Stomach (tissue), 9 donors: ENCODE measurements around the gene TATDN3. TPM values are rescaled to one million over a fixed set of nuclear protein-coding genes. Genes with fewer than 3 reads are reported as not detected.
"Not testable (repeated sequence)": the region's sequence is repeated elsewhere in the genome, so short reads cannot be mapped to it uniquely, and the experiment has no call there.

Source experiments
- DNase-seq, 2 donors: peaks; one replicate each; pipeline versions ENCODE4 v3.0.0 to v3.0.0-alpha.2; 2013 to 2019
- H3K27ac ChIP-seq, 5 donors: fragments of 200-600 bp in 4 of 5; sonication (generic) in 4 of 5; one replicate each; pipeline ENCODE4 v1.5.1; 2013 to 2019; ENCODE audit warnings: mild to moderate bottlenecking in 1 of 5, moderate library complexity in 1 of 5
- H3K27me3 ChIP-seq, 3 donors: fragments of 200-600 bp; sonication (generic); one replicate each; pipeline ENCODE4 v1.5.1; 2017 to 2019; ENCODE audit warnings: mixed run types in 1 of 3
- H3K36me3 ChIP-seq, 4 donors: fragments of 200-600 bp; sonication (generic); 1 replicate in 3 of 4; 2 replicates in 1 of 4; pipeline ENCODE4 v1.5.1; 2016 to 2019
- H3K4me1 ChIP-seq, 4 donors: fragments of 200-600 bp; sonication (generic); one replicate each; pipeline ENCODE4 v1.5.1; 2016 to 2019
- H3K4me3 ChIP-seq, 4 donors: fragments of 200-600 bp; sonication (generic) in 3 of 4; one replicate each; pipeline ENCODE4 v1.5.1; 2016 to 2019; ENCODE audit warnings: mild to moderate bottlenecking in 1 of 4
- H3K9me3 ChIP-seq, 4 donors: fragments of 200-600 bp; sonication (generic); one replicate each; pipeline ENCODE4 v1.5.1; 2016 to 2019
- CTCF ChIP-seq, 7 experiments: fragments of 450-650 bp in 4 of 7; fragments of 200-600 bp in 3 of 7; sonication (generic) in 3 of 7; IDR thresholded peaks; one replicate each; pipeline ENCODE4 v1.5.1; 2016 to 2019; ENCODE audit warnings: antibody characterized with exemption in 7 of 7, control low read depth in 2 of 7, mild to moderate bottlenecking in 1 of 7
- EP300 ChIP-seq: sonication (generic); formaldehyde crosslinking; IDR thresholded peaks from one replicate; pipeline ENCODE4 v1.6.1; 2017; ENCODE audit warnings: antibody characterized with exemption
- POLR2A ChIP-seq, 4 donors: fragments of 450-650 bp; IDR thresholded peaks; one replicate each; pipeline ENCODE4 v1.6.1; 2016; ENCODE audit warnings: antibody characterized with exemption in 4 of 4, control low read depth in 2 of 4, mild to moderate bottlenecking in 1 of 4, moderate library complexity in 1 of 4
- POLR2AphosphoS5 ChIP-seq, 3 donors: sonication (generic); formaldehyde crosslinking; IDR thresholded peaks; one replicate each; pipeline ENCODE4 v1.6.1; 2016; ENCODE audit warnings: antibody characterized with exemption in 3 of 3
- WGBS, 5 donors: extraction: QIAGEN DNeasy Blood & Tissue Kit in 3 of 5; methylation state at CpG; one replicate each; pipeline versions ENCODE4 v1.1.5 to v1.1.7; 2013 to 2018; 5-methylcytosine and 5-hydroxymethylcytosine counted together
- intact Hi-C: fragments of 100-400 bp; cut with DNase I; formaldehyde crosslinking; loops from one replicate; pipeline ENCODE4 v1.15.1; 2023; ENCODE audit warnings: low total_unique reads
- polyA plus RNA-seq, 3 donors: library from polyadenylated mRNA; stranded (reverse); fragments of 200-250 nt; gene quantifications; one replicate each; pipeline ENCODE4 v1.2.3, GENCODE V29; 2013
- total RNA-seq, 5 donors: library from RNA; depleted of rRNA; stranded (reverse); fragments of >200 nt; gene quantifications; one replicate each; pipeline versions ENCODE4 v1.1.0 to v1.2.3, GENCODE V29; 2014 to 2016
- donor health status: healthy with polysubstance abuse.
- donor health status: Bipolar disorder and iron deficiency.
- donor health status: healthy.

The TATDN3 gene
- total and polyA plus RNA-seq, 8 donors = 2.6 to 52.2 (median 10.2) TPM

GRCh38 chr1:212762234-212762633 lies 29.5 kb upstream of the TATDN3 start:
- peaks cover 5 to 27% (median 20%) of the 10 kb centered on the region in 4 donors for H3K36me3 ChIP-seq
- 94 to 98% (median 96%) methylated on average over 4 of the region's 4 CpGs for WGBS, 5 donors
- TF ChIP-seq POLR2A (IDR thresholded peaks at IDR 0.05) (no peak), CTCF (IDR thresholded peaks at IDR 0.05) (no peak), POLR2AphosphoS5 (IDR thresholded peaks at IDR 0.05) (no peak), EP300 (no peak)
- peaks cover 0 to 5% (median 1%) of the 10 kb centered on the region in 4 donors for H3K4me1 ChIP-seq
- no peaks in the 10 kb centered on the region for H3K27me3 ChIP-seq
- intact Hi-C loops = no loop called here
- no peak for DNase-seq
- no peak overlapping the region for H3K27ac ChIP-seq
- H3K9me3 ChIP-seq = no peaks in the 10 kb centered on the region
- no peak overlapping the region for H3K4me3 ChIP-seq

GRCh38 chr1:212762839-212763238 lies 28.9 kb upstream of the TATDN3 start:
- WGBS, 5 donors = 90 to 99% (median 96%) methylated on average over 9 of the region's 9 CpGs
- Histone ChIP-seq H3K4me1 (peaks cover 0 to 5% (median 1%) of the 10 kb centered on the region in 4 donors), H3K9me3 (no peaks in the 10 kb centered on the region), H3K27me3 (no peaks in the 10 kb centered on the region), H3K4me3 (no peak overlapping the region), H3K27ac (no peak overlapping the region), H3K36me3 (peaks cover 5 to 28% (median 18%) of the 10 kb centered on the region in 4 donors)
- TF ChIP-seq EP300 (no peak), POLR2A (IDR thresholded peaks at IDR 0.05) (no peak), POLR2AphosphoS5 (IDR thresholded peaks at IDR 0.05) (no peak), CTCF (IDR thresholded peaks at IDR 0.05) (no peak)
- DNase-seq = no peak
- intact Hi-C loops = no loop called here

- 85 to 100% (median 93%) methylated on average over 1 of the region's 1 CpG for WGBS, 5 donors
- Histone ChIP-seq H3K9me3 (peaks cover 8 to 16% (median 12%) of the 10 kb centered on the region in 4 donors), H3K36me3 (peaks cover 12 to 45% (median 23%) of the 10 kb centered on the region in 4 donors)
- H3K27ac ChIP-seq, H3K4me1 ChIP-seq, DNase-seq, intact Hi-C loops, H3K27me3 ChIP-seq, H3K4me3 ChIP-seq: not testable (repeated sequence)
Measured at GRCh38 chr1:212764718-212765281, 26.9 kb upstream of the TATDN3 start.

GRCh38 chr1:212766825-212767224 lies 24.9 kb upstream of the TATDN3 start:
- H3K36me3 ChIP-seq = peaks cover 12 to 59% (median 30%) of the 10 kb centered on the region in 4 donors
- H3K27me3 ChIP-seq, H3K4me1 ChIP-seq, H3K27ac ChIP-seq, H3K4me3 ChIP-seq, DNase-seq, intact Hi-C loops: not testable (repeated sequence)
- peaks cover 9 to 29% (median 19%) of the 10 kb centered on the region in 4 donors for H3K9me3 ChIP-seq
- WGBS, 5 donors = 48 to 50% (median 48%) methylated on average over 2 of the region's 2 CpGs

GRCh38 chr1:212769459-212770167 lies 22.1 kb upstream of the TATDN3 start:
- intact Hi-C loops = no loop called here

More at GRCh38 chr1:212769459-212770167, 22.1 kb upstream of the TATDN3 start:
- no peaks in the 10 kb centered on the region for H3K27me3 ChIP-seq
- TF ChIP-seq CTCF (IDR thresholded peaks at IDR 0.05) (no peak), POLR2A (IDR thresholded peaks at IDR 0.05) (no peak), EP300 (no peak), POLR2AphosphoS5 (IDR thresholded peaks at IDR 0.05) (no peak)
- H3K4me3 ChIP-seq = no peak overlapping the region
- H3K4me1 ChIP-seq = no peaks in the 10 kb centered on the region
- WGBS, 5 donors = 68 to 94% (median 77%) methylated on average over 1 of the region's 1 CpG
- H3K9me3 ChIP-seq = peaks cover 9 to 29% (median 19%) of the 10 kb centered on the region in 4 donors
- H3K36me3 ChIP-seq = peaks cover 6 to 62% (median 27%) of the 10 kb centered on the region in 4 donors
- no peak for DNase-seq
- no peak overlapping the region for H3K27ac ChIP-seq
